Heart right ventricle (tissue), 16 donors: Measurements from ENCODE around the gene PTPN20. TPM values are rescaled to one million over a fixed set of nuclear protein-coding genes. Genes with fewer than 3 reads are reported as not detected.

Experiments
- ATAC-seq, 8 donors: fragments of 200-7000 bp; cut with Tn5 transposase; one replicate each; pipeline ENCODE4 v1.9.1; 2020; ENCODE audit warnings: mild to moderate bottlenecking in 8 of 8, moderate library complexity in 8 of 8, moderate number of reproducible peaks in 1 of 8
- DNase-seq, 2 donors: peaks; one replicate each; pipeline ENCODE4 v3.0.0-alpha.2; 2020
- H3K27ac ChIP-seq, 10 donors: fragments of 200-600 bp; sonication (generic) in 2 of 10; one replicate each; pipeline versions ENCODE4 v1.5.0 to v1.8.0; 2020 to 2022; ENCODE audit warnings: mild to moderate bottlenecking in 3 of 10
- H3K27me3 ChIP-seq, 7 donors: fragments of 200-600 bp; one replicate each; pipeline ENCODE4 v1.8.0; 2021 to 2022; ENCODE audit warnings: mild to moderate bottlenecking in 2 of 7
- H3K36me3 ChIP-seq, 9 donors: fragments of 200-600 bp; sonication (generic) in 1 of 9; one replicate each; pipeline versions ENCODE4 v1.5.0 to v1.8.0; 2020 to 2022; ENCODE audit warnings: mild to moderate bottlenecking in 2 of 9
- H3K4me1 ChIP-seq, 9 donors: fragments of 200-600 bp; sonication (generic) in 1 of 9; one replicate each; pipeline versions ENCODE4 v1.5.0 to v1.8.0; 2020 to 2022; ENCODE audit warnings: mild to moderate bottlenecking in 4 of 9
- H3K4me3 ChIP-seq, 10 donors: fragments of 200-600 bp; sonication (generic) in 2 of 10; one replicate each; pipeline versions ENCODE4 v1.5.0 to v1.8.0; 2020 to 2022; ENCODE audit warnings: mild to moderate bottlenecking in 7 of 10, moderate library complexity in 2 of 10
- H3K9me3 ChIP-seq, 11 donors: fragments of 200-600 bp in 10 of 11; sonication (generic) in 2 of 11; one replicate each; pipeline versions ENCODE4 v1.5.0 to v1.8.0; 2013 to 2022; ENCODE audit warnings: mild to moderate bottlenecking in 2 of 11, control low read depth in 1 of 11, moderate library complexity in 1 of 11
- WGBS, 2 donors: extraction: QIAGEN DNeasy Blood & Tissue Kit; methylation state at CpG; one replicate each; pipeline ENCODE4 v1.1.7; 2013; ENCODE audit warnings: inconsistent platforms in 1 of 2; 5-methylcytosine and 5-hydroxymethylcytosine counted together
- intact Hi-C, 10 donors: fragments of 100-400 bp; cut with DNase I; formaldehyde crosslinking; loops; one replicate each; pipeline versions ENCODE4 v1.11.1 to v1.14.2; 2022
- polyA plus RNA-seq, 2 donors: library from polyadenylated mRNA; stranded (reverse); fragments of 200-250 nt; gene quantifications; one replicate each; pipeline ENCODE4 v1.2.3, GENCODE V29; 2013
- total RNA-seq, 10 donors: library from RNA; stranded (reverse); fragmentation: NEBNext Ultra II Directional in 3 of 10; extraction: Animal tissue kit (Norgen Biotek cat#: 25700) in 3 of 10; gene quantifications; one replicate each; pipeline versions ENCODE4 v1.2.1 to v1.2.4, GENCODE V29; 2021 to 2023
- TF ChIP-seq, protein P1 (sequence below), 9 donors: fragments of 200-600 bp; sonication (generic) in 2 of 9; IDR thresholded peaks; one replicate each; pipeline versions ENCODE4 v1.5.0 to v1.8.0; 2021 to 2022; ENCODE audit warnings: antibody characterized with exemption in 9 of 9, mild to moderate bottlenecking in 5 of 9, moderate library complexity in 1 of 9
- donor health status: Arrhythmogenic right ventricular cardiomyopathy.
- donor health status: ischemic (EF 13 %, LVEDD 7.1; RV severe dilation, severe dysfunction).
- donor health status: healthy with polysubstance abuse.
- donor health status: DM: no; HTN: yes; CAD: no.
- donor health status: DM: no; HTN: no; CAD: no.
- donor health status: ischemic (EF 25% LVEDD 6.9; RV normal size, moderate dysfunction).
- donor health status: ischemic (EF 25% LVEDD 5.7; RV mildly dilated, moderate dysfunction).
- donor health status: healthy.
- donor health status: DM: yes; HTN: yes; CAD: no.
- donor health status: Ischemic cardiomyopathy.
- donor health status: ischemic (EF 35%, LVEDD 5.7; RV mildly dilated, moderate dysfunction).
- donor health status: nonischemic (EF 11% LVEDD 7.7; RV severe dilation, severe dysfunction).
- donor health status: DM: yes; HTN: yes; CAD: no.
- donor health status: PGD.
- donor health status: ischemic (EF 29% LVEDD 5.4; RV normal size, mild dysfunction).
- donor health status: nonischemic (EF 23%, LVEDD 6.1; RV moderate dilation, normal function).

PTPN20 gene
- total and polyA plus RNA-seq, 12 donors = 3.2 to 28.1 (median 16.2) TPM

GRCh38 chr10:47051741-47052238 is 140.6 kb downstream of the PTPN20 start:
- intact Hi-C loops = no loop called here
- H3K36me3 ChIP-seq = no peaks in the 10 kb centered on the region
- peaks cover 0 to 12% (median 3%) of the 10 kb centered on the region in 9 donors for H3K4me1 ChIP-seq
- no peaks in the 10 kb centered on the region for H3K9me3 ChIP-seq
- no peak for DNase-seq
- no peak overlapping the region for H3K27ac ChIP-seq
- 72 to 94% methylated on average over 5 of the region's 5 CpGs for WGBS, 2 donors
- H3K4me3 ChIP-seq = no peak overlapping the region
- H3K27me3 ChIP-seq = no peaks in the 10 kb centered on the region
- TF ChIP-seq, protein P1, sequence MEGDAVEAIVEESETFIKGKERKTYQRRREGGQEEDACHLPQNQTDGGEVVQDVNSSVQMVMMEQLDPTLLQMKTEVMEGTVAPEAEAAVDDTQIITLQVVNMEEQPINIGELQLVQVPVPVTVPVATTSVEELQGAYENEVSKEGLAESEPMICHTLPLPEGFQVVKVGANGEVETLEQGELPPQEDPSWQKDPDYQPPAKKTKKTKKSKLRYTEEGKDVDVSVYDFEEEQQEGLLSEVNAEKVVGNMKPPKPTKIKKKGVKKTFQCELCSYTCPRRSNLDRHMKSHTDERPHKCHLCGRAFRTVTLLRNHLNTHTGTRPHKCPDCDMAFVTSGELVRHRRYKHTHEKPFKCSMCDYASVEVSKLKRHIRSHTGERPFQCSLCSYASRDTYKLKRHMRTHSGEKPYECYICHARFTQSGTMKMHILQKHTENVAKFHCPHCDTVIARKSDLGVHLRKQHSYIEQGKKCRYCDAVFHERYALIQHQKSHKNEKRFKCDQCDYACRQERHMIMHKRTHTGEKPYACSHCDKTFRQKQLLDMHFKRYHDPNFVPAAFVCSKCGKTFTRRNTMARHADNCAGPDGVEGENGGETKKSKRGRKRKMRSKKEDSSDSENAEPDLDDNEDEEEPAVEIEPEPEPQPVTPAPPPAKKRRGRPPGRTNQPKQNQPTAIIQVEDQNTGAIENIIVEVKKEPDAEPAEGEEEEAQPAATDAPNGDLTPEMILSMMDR (IDR thresholded peaks at IDR 0.05) = no peak
- no peak for ATAC-seq
